H7 (cell line): ENCODE measurements around the gene NDRG3. TPM values are rescaled to one million over a fixed set of nuclear protein-coding genes. Genes with fewer than 3 reads are reported as not detected.
A peak's percentile ranks its signal among the peaks of the same experiment; 100 is the strongest.
"Not testable (repeated sequence)": the region's sequence is repeated elsewhere in the genome, so short reads cannot be mapped to it uniquely, and the experiment has no call there.

ENCODE experiments used
- DNase-seq: peaks from one replicate; pipeline ENCODE4 v3.0.0; 2012
- H3K27me3 ChIP-seq: 2 replicates; pipeline ENCODE4 v1.6.0; 2011; ENCODE audit warnings: mild to moderate bottlenecking, low read length; ENCODE audit not compliant: control insufficient read depth, insufficient read depth
- H3K36me3 ChIP-seq: replicated peaks from 2 replicates; pipeline ENCODE4 v1.5.1; 2011; ENCODE audit warnings: low read length; ENCODE audit not compliant: control insufficient read depth, insufficient read depth
- H3K4me3 ChIP-seq: 2 replicates; pipeline ENCODE4 v1.5.1; 2011; ENCODE audit warnings: low read depth, mild to moderate bottlenecking, control low read depth, low read length, moderate library complexity; ENCODE audit not compliant: insufficient read depth
- total RNA-seq: library from RNA; depleted of rRNA; stranded (reverse); fragments of >200 nt; shearing (Covaris generic); gene quantifications from 2 replicates; pipeline ENCODE4 v1.2.3, GENCODE V29; 2014

The NDRG3 gene
- total RNA-seq, 1 experiment from 2014 or later = 23.2 TPM

- DNase-seq = peak; percentile 36
- H3K36me3 ChIP-seq = no peaks in the 10 kb centered on the region
- H3K27me3 ChIP-seq = no peaks in the 10 kb centered on the region
- H3K4me3 ChIP-seq = no peak overlapping the region
Observed at GRCh38 chr20:36744243-36744642, 1.6 kb downstream of the NDRG3 start.

DNA sequence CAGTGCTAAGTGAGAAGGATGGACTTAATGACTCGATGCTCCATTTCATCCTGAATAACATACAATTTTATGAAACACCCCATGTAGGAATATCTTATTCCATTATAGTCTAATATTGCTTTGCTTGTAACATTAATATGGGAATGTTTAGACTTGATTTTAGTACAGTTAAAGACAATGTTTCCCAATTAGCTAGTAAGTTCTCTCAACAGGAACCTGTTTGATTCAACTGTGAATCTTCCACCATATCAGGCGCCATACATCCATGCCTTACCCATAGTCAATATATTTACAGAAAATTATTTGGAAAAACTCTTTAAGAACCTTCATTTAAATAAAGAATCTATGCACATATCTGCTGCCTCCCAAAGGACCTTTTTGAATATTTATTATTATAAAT lies 3.3 kb downstream of the NDRG3 start:
- no peak overlapping the region for H3K4me3 ChIP-seq
- H3K27me3 ChIP-seq = no peaks in the 10 kb centered on the region
- DNase-seq = no peak
- H3K36me3 ChIP-seq = no peaks in the 10 kb centered on the region

- no peaks in the 10 kb centered on the region for H3K27me3 ChIP-seq
- H3K36me3 ChIP-seq = no peaks in the 10 kb centered on the region
- H3K4me3 ChIP-seq = no peak overlapping the region
- DNase-seq = no peak
Observed at GRCh38 chr20:36741072-36741471, 4.8 kb downstream of the NDRG3 start.

- no peaks in the 10 kb centered on the region for H3K27me3 ChIP-seq
- H3K36me3 ChIP-seq = no peaks in the 10 kb centered on the region
- no peak overlapping the region for H3K4me3 ChIP-seq
- no peak for DNase-seq
Observed at GRCh38 chr20:36737183-36737499, 8.7 kb downstream of the NDRG3 start.

- no peak for DNase-seq
- no peak overlapping the region for H3K4me3 ChIP-seq
- H3K27me3 ChIP-seq = no peaks in the 10 kb centered on the region
- no peaks in the 10 kb centered on the region for H3K36me3 ChIP-seq
Observed at GRCh38 chr20:36736451-36737182, 9.3 kb downstream of the NDRG3 start.

- no peak for DNase-seq
- no peaks in the 10 kb centered on the region for H3K27me3 ChIP-seq
- no peak overlapping the region for H3K4me3 ChIP-seq
- H3K36me3 ChIP-seq = no peaks in the 10 kb centered on the region
Observed at GRCh38 chr20:36732456-36732855, 13.4 kb downstream of the NDRG3 start.

- Histone ChIP-seq H3K36me3 (no peaks in the 10 kb centered on the region), H3K4me3 (no peak overlapping the region), H3K27me3 (no peaks in the 10 kb centered on the region)
- DNase-seq = peak; percentile 62
Observed at GRCh38 chr20:36728986-36729385, 16.9 kb downstream of the NDRG3 start.

GRCh38 chr20:36726168-36726567 lies 19.7 kb downstream of the NDRG3 start:
- no peak for DNase-seq
- Histone ChIP-seq H3K36me3 (no peaks in the 10 kb centered on the region), H3K27me3 (no peaks in the 10 kb centered on the region), H3K4me3 (no peak overlapping the region)

- DNase-seq = no peak
- Histone ChIP-seq H3K36me3 (no peaks in the 10 kb centered on the region), H3K27me3 (no peaks in the 10 kb centered on the region), H3K4me3 (no peak overlapping the region)
Observed at GRCh38 chr20:36720510-36720909, 25.4 kb downstream of the NDRG3 start.

- no peak overlapping the region for H3K4me3 ChIP-seq
- no peaks in the 10 kb centered on the region for H3K36me3 ChIP-seq
- peak; percentile 38 for DNase-seq
- H3K27me3 ChIP-seq = no peaks in the 10 kb centered on the region
Observed at GRCh38 chr20:36717657-36718056, 28.2 kb downstream of the NDRG3 start.

DNA sequence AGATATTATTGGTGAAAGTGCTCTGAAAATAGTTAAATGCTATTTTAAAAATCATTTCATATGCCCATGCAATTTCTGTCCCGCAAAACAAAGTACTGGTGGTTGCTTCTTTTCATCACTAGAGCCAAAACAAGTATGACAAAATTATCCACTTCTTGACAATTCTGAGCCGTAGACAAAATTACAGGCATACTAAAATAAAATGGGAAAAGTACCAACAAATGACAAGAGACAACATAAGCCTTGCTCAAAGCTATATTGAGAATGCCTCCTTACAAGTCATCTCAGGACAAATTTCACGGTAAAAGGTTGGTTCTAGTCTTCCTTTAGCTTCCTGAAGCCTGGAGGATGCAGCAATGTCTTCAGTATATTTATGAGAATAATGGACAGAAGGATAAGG lies 28.9 kb downstream of the NDRG3 start:
- Histone ChIP-seq H3K36me3 (no peaks in the 10 kb centered on the region), H3K27me3 (no peaks in the 10 kb centered on the region), H3K4me3 (no peak overlapping the region)
- DNase-seq = no peak

DNA sequence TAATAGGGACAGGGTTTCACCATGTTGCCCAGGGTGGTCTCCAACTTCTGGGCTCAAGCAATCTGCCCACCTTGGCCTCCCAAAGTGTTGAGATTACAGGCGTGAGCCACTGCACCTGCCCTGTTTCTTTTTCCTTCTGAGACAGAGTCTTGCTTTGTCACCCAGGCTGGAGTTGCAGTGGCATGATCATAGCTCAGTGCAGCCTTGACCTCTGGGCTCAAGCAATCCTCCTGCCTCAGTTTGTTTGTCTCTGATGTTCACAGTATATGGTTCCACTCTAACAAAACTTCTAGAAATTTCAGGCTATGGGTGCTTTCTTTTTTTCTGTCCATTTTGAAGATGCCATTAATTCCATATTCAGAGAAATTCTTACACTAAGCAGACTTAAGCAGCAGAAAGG lies 33.1 kb downstream of the NDRG3 start:
- H3K27me3 ChIP-seq = no peaks in the 10 kb centered on the region

DNA sequence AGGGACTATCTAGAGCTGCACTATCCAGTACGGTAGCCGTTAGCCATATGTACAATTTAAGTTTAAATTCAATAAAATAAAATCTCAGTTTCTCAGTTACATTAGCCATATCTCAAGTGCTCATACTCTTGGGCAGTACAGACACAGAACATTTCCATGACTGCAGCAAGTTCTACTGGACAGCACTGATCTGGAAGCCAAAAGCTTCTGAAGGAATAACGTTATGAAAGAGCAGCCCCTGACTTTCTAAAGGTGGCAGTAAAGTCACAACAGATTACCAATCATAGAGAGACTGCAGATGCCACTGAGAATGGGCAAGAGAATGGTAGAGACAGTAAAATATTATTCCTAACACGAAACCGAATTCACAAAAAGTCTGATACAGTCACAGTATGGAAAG lies 36.8 kb downstream of the NDRG3 start:
- Histone ChIP-seq H3K27me3 (no peaks in the 10 kb centered on the region), H3K4me3 (no peak overlapping the region), H3K36me3 (no peaks in the 10 kb centered on the region)
- no peak for DNase-seq

More for the DNA sequence above, 33.1 kb downstream of the NDRG3 start:
- no peak for DNase-seq
- no peak overlapping the region for H3K4me3 ChIP-seq
- no peaks in the 10 kb centered on the region for H3K36me3 ChIP-seq

- H3K27me3 ChIP-seq = no peaks in the 10 kb centered on the region
- DNase-seq = no peak
- H3K4me3 ChIP-seq = no peak overlapping the region
- H3K36me3 ChIP-seq = no peaks in the 10 kb centered on the region
Observed at GRCh38 chr20:36703530-36703929, 42.4 kb downstream of the NDRG3 start.

GRCh38 chr20:36700438-36700837 lies 45.5 kb downstream of the NDRG3 start:
- Histone ChIP-seq H3K27me3 (no peaks in the 10 kb centered on the region), H3K4me3 (no peak overlapping the region), H3K36me3 (no peaks in the 10 kb centered on the region)
- DNase-seq = peak; percentile 34

- H3K36me3 ChIP-seq, H3K27me3 ChIP-seq, DNase-seq, H3K4me3 ChIP-seq: not testable (repeated sequence)
Observed at GRCh38 chr20:36695467-36695866, 50.4 kb downstream of the NDRG3 start.
